HT1080 (cell line): ENCODE measurements around the gene RNF38. TPM values are rescaled to one million over a fixed set of nuclear protein-coding genes. Genes with fewer than 3 reads are reported as not detected.
A peak's percentile ranks its signal among the peaks of the same experiment; 100 is the strongest.

Experiments
- DNase-seq: peaks from one replicate; pipeline ENCODE4 v3.0.0-alpha.2; 2015; ENCODE audit warnings: low read depth
- total RNA-seq: library from RNA; depleted of rRNA; stranded (reverse); fragments of >200 nt; shearing (Covaris generic); gene quantifications from 2 replicates; pipeline ENCODE4 v1.2.3, GENCODE V29; 2014

RNF38 gene
- total RNA-seq, 1 experiment from 2014 or later, result 14.5 TPM

GRCh38 chr9:36407122-36407723 is 7.2 kb upstream of the RNF38 start:
- peak; percentile 65 for DNase-seq

GRCh38 chr9:36402536-36402935 is 2.5 kb upstream of the RNF38 start:
- no peak for DNase-seq

- DNase-seq, result no peak
These were observed 1.9 kb upstream of the RNF38 start for GRCh38 chr9:36401897-36402480.

- DNase-seq, result no peak
These were observed 1.2 kb upstream of the RNF38 start for GRCh38 chr9:36401164-36401740.

- peak; percentile 80 for DNase-seq
These were observed 479 bp upstream of the RNF38 start for GRCh38 chr9:36400332-36401163.

- no peak for DNase-seq
These were observed 1.3 kb downstream of the RNF38 start for GRCh38 chr9:36398745-36399144.

- peak; percentile 38 for DNase-seq
These were observed 3.1 kb downstream of the RNF38 start for GRCh38 chr9:36396985-36397384.

GRCh38 chr9:36392489-36392888 is 7.6 kb downstream of the RNF38 start:
- no peak for DNase-seq

- DNase-seq, result no peak
These were observed 10.5 kb downstream of the RNF38 start for GRCh38 chr9:36389590-36389989.

GRCh38 chr9:36386396-36386965 is 13.6 kb downstream of the RNF38 start:
- peak; percentile 25 for DNase-seq

GRCh38 chr9:36382484-36382883 is 17.6 kb downstream of the RNF38 start:
- DNase-seq, result no peak

GRCh38 chr9:36364577-36364976 is 35.5 kb downstream of the RNF38 start:
- DNase-seq, result no peak

- no peak for DNase-seq
These were observed 36.6 kb downstream of the RNF38 start for GRCh38 chr9:36363448-36363847.

GRCh38 chr9:36358486-36358885 is 41.6 kb downstream of the RNF38 start:
- DNase-seq, result no peak

- no peak for DNase-seq
These were observed 42.4 kb downstream of the RNF38 start for GRCh38 chr9:36357639-36358038.

- DNase-seq, result no peak
These were observed 53.5 kb downstream of the RNF38 start for GRCh38 chr9:36346569-36346968.

GRCh38 chr9:36345103-36345846 is 54.8 kb downstream of the RNF38 start:
- no peak for DNase-seq

GRCh38 chr9:36341936-36342577 is 58.0 kb downstream of the RNF38 start:
- DNase-seq, result no peak

- no peak for DNase-seq
These were observed 62.2 kb downstream of the RNF38 start for GRCh38 chr9:36337865-36338264.

GRCh38 chr9:36337002-36337401 is 63.1 kb downstream of the RNF38 start:
- DNase-seq, result no peak
